HG02973 (cell line): ENCODE data around the gene YIPF5.

Source experiments
- ATAC-seq: cut with Tn5 transposase; IDR thresholded peaks from one replicate; pipeline ENCODE4 v1.9.1; 2021; ENCODE audit warnings: moderate library complexity; ENCODE audit not compliant: unreplicated experiment

Gene YIPF5

GRCh38 chr5:144126707-144127106 lies 43.8 kb downstream of the YIPF5 start:
- no peak for ATAC-seq

GRCh38 chr5:144125163-144125726 lies 45.2 kb downstream of the YIPF5 start:
- ATAC-seq: no peak

GRCh38 chr5:144122641-144123040 lies 47.8 kb downstream of the YIPF5 start:
- no peak for ATAC-seq

GRCh38 chr5:144122081-144122480 lies 48.4 kb downstream of the YIPF5 start:
- ATAC-seq: no peak

- no peak for ATAC-seq
Measured at GRCh38 chr5:144121577-144121976, 48.9 kb downstream of the YIPF5 start.

GRCh38 chr5:144120661-144121180 lies 49.7 kb downstream of the YIPF5 start:
- no peak for ATAC-seq

GRCh38 chr5:144117412-144117811 lies 53.0 kb downstream of the YIPF5 start:
- no peak for ATAC-seq

GRCh38 chr5:144114571-144114970 lies 55.9 kb downstream of the YIPF5 start:
- no peak for ATAC-seq
